Measurements from ENCODE around the gene MTAP. TPM values are rescaled to one million over a fixed set of nuclear protein-coding genes. Genes with fewer than 3 reads are reported as not detected.

The MTAP gene
- total RNA-seq, 1 experiment from 2014 or later, result 61.9 TPM

DNA sequence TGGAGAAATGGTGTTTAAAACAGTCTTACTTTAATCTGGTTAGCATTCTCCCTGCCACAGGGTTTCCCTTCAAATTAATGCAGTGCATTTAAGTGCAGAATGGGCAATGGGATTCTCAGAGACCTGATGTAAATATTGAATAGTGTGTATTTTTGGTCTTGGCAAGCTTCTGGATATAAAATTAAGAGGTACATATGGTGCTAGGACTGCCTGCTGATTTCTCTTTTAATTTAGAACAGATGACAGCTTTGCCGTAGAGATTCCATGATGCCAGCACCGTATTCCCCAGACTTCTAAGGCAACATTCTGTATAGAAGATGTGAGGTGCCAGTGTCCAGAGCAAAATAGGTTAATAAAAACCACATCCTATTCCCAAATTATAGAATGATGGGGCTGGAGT lies 1.9 kb downstream of the MTAP start:
- DNase-seq (ENCODE audit: low spot score), result no peak

DNA sequence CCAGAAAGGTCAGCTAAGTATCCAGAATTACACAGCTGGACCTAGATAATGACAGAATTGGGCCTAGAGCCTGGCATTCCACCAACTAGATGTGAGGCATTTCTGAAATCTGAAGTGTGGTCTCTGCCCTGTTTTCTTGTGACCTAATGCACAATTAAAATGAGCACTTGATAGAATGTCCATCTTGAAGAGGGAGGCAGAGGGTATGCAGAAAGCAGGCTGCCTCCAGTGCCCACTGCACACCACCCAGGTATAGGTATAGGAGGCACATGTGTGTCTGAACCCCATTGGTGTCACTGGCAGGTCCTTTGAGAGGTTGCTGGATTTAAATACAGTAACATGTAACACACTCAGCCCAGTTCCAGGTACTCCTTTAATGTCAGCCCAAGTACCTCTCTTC lies 2.4 kb downstream of the MTAP start:
- no peak for DNase-seq (ENCODE audit: low spot score)

DNA sequence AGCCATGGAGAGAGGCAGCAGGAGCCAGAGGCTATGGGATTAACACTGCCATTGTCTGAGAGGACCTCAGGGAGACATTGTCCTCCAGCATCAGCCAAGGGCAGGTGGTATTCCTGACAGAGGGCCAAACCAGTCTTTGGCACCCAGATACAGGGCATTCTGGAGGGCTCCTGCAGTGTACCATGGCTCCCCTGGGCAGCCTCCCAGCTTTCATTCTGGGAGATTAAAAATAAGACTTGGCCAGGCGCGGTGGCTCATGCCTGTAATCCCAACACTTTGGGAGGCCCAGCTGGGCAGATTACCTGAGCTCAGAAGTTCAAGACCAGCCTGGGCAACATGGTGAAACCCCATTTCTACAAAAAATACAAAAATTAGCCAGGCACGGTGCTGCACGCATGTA lies 4.2 kb downstream of the MTAP start:
- no peak for DNase-seq (ENCODE audit: low spot score)

DNA sequence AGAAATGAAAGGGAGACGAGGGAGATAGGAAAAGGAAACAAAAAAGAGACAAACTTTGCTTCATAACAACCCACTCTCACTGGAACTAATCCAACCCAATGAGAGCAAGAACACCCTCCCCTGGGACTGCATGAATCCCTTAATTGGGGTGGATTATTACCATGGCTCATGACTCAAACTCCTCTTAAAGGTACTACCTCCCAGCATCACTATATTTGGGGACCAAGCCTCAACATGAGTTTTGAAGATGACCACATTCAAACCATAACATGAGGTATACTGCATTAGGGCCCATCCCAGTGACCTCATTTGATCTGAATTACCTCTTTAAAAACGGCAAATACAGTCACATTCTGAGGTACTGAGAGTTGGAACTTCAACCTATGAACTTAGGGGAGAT lies 8.0 kb downstream of the MTAP start:
- DNase-seq (ENCODE audit: low spot score), result no peak

DNA sequence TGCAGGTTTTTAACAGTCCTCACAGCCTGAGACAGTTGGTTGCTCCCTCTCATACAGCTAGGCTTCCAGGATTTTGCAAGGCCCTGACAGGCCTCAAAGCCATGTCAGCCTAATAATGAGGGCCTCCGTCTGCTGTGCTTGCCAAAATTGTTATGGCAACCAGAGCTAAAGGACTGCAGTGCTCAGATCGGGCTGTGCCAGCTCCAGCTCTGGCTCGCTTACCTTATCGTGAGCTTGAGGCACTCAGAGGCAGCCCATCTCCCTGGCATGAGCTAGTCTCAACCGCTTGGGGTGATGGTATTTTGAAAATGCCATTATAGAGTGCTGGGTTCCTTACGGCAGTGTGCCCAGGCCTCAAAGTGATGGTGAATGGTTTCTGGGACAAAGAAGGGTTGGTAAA lies 8.4 kb downstream of the MTAP start:
- DNase-seq (ENCODE audit: low spot score), result no peak

DNA sequence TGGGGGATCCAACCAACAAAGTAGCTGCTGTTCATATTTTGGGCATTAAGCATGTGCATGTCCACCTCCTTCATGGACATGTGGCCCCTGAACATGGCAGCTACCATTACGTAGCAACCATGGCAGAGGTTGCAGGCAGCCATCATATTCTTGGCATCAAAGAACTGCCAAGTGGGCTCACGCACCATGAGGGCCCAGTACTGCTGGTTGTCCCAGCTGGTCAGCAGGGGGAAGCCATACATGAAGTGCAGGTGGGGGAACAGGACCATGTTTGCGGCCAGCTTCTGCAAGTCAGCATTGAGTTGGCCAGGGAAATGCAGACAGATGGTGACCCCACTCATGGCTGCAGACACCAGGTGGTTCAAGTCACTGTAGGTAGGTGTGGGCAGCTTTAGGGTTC lies 9.5 kb downstream of the MTAP start:
- DNase-seq (ENCODE audit: low spot score), result no peak

DNA sequence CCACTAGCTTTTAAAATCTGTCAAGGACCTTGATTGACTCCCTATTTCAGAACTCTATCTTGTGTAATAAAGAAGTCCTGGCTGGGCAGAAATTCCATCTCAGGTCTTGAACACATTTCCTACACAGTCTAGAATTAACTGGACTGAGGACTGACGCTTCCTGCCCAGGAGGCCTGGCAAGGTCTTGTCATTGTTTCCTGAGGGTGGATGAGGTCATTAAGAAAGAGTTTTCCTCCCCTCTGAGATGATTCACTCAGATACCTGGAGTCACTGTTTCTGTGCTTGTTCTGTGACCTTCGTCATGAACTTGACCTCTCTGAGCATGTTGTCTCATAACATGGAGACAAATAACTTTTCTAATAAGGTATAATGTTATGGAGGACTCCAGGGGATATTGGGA lies 10.0 kb downstream of the MTAP start:
- no peak for DNase-seq (ENCODE audit: low spot score)

DNA sequence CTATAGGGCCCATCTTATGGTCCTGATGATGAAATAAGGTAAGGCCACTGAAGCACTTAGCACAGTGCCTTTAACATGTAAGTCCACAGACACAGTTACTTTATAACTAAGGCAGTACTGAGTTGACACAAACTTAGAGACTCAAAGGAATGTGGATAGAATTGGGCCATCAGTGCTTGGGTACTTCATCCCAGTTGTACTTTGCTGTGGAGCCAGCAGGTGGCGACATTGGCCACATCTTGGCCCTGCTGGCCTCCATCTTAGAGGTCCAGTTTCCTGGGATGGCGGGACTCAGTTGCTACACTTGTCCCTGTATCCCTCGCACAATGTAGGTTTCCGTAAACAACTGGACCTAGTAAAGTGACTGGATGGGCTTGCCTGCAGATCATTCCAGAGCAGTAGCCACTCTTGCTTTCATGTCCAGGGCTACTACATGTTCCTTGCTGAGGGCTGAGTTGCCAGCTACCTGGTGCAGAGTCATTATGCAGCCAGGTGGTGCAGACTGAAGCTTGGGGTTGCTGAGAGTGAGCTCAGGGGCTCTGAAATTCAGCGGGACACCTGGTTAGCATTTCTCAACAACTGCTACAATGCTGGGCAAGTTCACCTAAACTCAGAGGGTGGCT lies 10.6 kb downstream of the MTAP start:
- peak; percentile 87 for DNase-seq (ENCODE audit: low spot score)

DNA sequence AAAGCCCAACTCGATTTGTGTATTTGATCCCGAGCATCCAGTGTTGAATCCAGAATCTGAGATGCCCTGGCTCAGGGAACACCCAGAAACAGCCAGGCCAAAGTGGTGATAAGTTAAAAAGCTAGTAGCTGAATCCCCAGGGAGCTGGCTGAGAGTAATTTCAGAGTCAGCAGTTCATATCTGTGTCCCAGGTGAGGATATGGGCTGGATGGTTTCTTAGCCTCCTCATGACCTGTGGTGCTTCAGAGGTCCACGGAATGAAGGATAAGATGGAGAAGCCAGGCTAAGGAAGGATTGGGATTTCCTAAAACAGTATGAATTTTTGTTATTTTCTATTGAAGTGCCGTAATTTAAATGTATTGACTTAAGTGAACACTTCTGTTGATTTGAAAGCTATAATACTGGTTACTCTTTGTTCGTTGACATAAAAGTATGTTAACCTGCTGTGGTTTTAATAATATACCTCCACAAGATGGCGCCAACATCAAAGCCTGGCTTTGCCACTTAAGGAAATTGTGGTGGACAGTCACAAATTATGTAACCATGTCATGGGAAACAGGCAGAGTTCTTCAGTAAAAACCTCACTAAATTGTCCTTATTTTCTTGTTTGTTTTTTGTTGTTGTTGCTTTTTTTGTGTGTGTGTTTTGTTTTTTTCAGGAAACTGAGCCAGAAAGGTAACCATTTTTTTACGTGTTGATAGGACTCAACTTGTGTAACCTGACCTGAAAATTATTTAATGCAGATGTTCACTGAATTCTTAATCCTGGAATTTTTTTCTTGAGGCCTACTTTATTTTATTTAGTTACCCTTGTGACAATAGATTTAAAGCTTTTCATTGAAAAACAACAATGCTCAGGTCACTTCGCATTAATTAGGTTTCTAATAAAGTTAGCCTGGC lies 11.4 kb downstream of the MTAP start:
- DNase-seq (ENCODE audit: low spot score), result peak; percentile 87

DNA sequence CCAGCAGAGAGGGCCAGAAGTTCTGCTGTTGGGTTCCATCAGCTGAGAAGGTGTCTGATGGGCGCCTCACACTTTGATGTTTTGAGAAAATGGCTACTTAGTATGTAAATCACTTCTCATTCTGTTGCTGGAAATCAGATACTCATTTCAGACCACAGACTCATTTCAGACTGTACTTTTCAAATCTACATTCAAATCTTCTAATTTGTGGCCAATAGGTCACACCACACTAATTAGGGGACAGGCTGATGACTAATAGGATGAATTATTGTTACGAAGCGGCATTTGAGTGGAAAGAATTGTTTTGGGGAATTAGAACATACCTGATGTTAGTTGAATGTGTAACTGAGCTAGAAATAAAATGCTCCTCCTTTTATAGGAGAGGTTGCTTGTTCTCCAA lies 13.2 kb downstream of the MTAP start:
- DNase-seq (ENCODE audit: low spot score), result no peak

DNA sequence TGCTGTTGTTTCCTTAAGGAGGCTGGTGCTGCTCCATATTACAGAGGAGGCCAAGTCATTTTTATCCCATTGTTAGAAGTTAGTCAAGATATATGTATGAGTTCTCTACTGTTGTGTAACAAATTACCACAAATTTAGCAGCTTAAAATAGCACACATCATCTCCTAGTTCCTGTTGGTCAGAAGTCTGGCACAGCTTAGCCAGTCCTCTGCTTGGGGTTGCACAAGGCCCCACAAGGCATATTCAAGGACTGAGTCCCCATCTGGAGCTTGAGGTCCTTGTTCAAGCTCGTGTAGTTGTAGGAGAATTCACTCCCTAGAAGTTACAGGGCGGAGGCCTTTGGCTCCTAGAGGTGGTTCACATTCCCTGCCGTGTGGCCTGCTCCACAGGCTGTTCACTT lies 14.7 kb downstream of the MTAP start:
- DNase-seq (ENCODE audit: low spot score), result no peak

DNA sequence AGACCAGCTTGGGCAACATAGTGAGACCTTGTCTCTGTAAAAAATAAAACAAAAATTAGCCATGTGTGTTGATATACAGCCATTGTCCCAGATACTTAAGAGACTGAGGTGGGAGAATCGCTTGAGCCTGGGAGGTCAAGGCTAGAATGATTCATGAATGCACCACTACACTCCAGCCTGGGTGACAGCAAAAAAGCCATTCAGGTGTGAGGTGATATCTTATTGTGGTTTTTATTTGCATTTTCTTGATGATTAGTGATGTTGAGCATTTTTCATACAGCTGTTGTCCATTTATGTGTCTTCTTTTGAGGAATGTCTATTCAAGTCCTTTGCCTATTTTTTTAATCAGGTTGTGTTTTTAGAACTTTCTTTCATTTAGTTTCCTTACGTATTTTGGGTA lies 23.2 kb downstream of the MTAP start:
- DNase-seq (ENCODE audit: low spot score), result no peak

DNA sequence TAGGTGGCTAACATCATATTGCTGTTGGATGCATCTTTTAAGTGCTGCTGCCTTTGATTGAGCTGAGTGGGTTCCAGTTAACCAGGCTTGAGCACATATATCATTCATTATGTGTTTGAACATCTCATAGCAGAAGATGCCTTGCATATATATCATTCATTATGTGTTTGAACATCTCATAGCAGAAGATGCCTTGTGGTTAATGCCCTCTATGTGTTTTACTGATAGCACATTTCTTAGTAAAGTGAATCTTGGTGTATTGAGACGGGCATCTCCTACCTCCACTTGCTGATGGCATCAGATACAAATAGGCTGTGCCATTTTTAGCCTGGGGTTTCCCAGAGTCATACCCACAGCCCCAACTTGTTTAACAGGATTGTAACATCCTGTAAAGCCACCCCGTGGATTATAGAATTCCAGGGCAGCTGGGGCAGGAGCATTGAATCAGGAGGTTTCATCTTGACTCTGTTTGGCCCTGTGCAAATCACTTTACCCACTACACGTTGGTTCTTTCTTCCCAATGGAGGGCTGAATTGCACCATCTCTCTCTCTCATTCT lies 26.5 kb downstream of the MTAP start:
- peak; percentile 18 for DNase-seq (ENCODE audit: low spot score)

DNA sequence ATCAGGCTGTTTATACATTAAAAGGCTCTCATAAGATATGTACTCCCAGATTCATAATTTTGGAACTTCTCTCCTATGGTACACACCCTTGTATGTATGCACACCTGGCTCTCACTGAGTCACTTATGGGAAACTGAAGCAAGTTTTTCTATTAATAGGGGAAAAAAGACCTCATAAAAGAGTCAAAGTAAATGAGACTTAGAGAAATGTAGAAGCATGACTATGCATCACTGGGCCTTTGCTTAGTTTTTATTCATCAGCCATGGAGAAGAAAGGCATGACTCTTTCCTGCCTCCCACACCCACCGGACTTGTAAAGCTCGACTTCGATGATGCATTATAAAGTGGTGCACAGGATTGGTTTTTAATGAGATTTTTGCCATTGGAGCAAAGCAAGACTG lies 28.2 kb downstream of the MTAP start:
- no peak for DNase-seq (ENCODE audit: low spot score)

DNA sequence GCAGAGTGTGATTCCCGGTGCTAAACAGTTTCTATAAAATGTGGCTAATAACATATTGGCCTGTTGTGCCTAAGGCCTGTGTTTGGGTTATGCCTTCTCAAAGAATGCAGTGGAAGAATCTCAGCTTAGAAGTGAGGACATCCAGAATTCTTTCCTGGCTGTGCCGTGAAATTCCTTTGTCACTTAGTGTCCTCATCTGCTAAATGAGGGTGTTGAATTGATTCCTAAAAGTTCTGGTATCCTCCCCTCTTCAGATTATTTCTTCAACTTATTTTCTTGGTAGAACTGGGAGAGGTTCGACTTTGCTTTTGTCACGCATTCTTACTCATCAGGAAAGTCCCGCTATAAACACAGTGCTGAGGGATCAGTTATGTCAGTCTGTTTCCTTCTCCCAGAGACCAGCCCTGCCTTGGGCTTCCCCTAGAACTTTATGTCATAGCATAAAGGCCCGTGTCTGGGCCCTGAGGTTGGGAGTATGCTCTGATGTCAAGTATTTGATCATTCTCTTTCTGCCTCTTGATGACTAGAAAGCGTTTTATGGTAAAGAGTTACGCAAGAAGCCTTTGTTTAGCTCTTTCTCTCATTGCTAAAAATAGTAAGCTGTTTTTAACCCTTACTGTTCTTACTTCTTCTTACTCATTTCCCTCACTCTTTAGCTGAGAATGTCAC lies 29.5 kb downstream of the MTAP start:
- no peak for DNase-seq (ENCODE audit: low spot score)

DNA sequence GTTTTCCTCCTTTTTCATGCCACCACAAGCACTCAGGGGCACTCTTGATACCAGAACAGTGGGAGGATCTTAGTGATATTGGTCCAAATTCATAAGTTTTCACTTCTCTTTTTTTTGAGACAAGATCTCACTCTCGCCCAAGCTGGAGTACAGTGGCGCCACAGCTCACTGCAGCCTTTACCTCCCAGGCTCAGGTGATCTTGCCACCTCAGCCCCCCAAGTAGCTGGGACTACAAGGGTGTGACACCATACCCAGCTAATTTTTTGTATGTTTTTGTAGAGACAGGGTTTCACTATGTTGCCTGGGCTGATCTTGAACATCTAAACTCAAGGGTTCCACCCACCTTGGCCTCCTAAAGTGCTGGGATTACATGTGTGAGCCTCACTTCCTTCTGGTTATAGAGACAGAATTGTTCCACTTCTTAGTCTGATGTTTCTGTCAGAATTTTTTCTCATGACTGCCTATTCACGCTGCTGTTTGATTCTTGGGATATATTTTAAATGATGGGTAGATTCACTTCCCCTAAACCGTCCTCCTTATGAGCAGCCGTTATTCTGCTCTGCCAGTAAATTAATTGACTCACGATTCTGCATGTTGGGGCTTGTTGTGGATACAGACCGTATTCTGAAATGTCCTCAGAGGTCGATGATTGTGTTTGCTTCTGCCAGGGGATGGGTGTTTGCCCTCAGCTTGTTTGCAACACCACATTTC lies 30.8 kb downstream of the MTAP start:
- no peak for DNase-seq (ENCODE audit: low spot score)

DNA sequence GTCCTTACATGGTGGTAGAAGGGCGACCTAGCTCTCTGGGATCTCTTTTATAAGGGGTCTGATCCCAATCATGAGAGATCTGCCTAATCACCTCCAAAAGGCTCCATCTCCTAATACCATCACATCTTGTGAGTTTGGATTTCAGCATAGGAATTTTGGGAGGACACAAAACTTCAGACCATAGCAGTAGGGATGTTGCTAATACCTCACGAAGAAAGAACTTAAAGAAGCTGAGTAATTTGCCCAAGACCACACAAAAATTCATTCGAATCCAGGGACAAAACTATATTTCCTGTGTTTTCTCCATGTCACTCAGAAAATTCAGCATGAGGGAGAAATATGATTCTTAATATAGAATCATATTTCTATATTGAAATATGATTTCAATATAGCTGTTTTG lies 32.7 kb downstream of the MTAP start:
- DNase-seq (ENCODE audit: low spot score), result no peak

DNA sequence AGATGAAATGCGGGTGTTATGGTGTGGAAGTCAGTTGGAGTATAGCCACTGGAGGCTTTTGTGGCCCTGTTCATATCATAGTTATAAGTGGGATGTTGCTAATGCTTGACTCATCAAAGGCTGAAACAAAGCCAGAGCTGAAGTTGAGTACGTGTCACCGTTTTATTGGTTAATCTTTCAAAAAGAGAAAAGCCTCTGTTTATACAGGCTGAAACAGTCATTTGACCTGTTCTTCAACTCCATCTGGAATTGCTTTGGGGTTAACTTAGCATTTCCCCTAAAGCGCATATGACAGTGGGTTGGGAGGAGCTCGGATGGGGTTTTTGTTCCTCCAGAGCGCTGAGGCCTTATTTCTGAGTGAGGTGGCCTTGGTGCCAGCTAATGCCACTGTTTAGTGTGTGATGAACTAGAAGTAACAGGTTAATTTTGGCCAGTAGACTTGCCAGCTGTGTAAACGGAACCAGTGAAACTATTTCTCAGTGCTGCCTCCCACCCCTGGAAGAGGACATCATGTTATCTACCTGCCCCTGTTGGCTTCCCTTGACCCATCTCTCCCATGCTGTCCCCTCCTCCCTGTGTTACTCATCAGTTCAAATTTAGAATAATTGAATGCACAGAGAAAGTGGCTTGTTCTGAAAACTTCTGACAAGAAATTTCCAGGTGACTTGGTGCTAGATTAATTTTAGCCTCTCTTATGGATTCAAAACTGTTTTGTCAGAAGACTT lies 34.2 kb downstream of the MTAP start:
- peak; percentile 80 for DNase-seq (ENCODE audit: low spot score)

DNA sequence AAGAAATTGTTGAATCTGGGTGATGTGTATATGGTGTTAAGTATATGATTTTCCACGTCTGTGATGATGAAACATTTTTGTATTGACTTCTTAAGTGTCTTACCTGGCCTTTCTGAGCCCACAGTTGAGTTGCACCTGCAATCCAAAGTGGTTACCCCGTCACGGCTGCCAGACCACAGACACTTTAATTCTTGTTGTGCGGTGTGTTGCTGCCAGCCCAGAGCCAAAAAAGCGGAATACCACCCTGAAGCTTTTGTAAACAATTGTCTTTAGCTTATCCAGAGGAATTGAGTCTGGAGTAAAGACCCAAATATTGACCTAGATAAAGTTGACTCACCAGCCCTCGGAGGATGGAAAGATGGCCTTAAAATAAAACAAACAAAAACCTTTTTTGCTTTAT lies 35.1 kb downstream of the MTAP start:
- no peak for DNase-seq (ENCODE audit: low spot score)

DNA sequence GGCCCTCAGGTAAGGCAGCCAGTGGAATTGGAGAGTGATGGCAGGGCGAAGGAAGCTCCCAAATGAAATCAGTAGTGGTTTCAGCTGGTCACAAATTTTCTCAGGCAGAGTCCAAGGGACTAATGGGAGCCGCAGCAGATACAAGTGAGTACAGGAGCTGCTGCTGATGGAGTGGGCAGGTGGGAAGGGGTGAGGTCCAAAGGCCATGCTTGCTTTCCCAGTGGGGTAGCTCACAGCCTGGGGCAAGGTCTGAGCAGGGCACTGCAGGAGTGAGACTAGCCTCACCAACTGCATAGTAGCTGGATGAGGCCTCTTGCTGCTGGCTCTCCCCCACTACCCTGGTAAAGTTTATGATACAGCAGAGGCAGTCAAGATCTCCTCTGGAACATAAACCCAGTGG lies 38.2 kb downstream of the MTAP start:
- no peak for DNase-seq (ENCODE audit: low spot score)

DNA sequence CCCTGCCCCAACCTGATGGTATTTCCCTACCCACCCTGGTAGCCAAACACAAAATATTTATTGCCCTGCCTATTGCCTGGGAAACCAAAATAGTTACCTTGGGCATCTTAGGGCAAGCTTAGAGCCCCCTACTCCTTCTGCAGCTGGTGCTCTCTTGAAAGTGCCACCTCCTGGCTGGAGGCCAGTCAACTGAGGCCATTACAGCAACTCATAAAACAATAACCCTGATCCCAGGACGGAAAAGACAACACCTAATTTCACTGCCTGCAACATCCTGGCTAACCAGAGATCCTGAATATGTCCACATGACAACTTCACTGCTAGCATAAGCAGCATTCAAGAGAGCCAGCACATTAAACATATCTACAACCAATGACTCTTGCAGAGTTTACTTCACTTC lies 38.7 kb downstream of the MTAP start:
- DNase-seq (ENCODE audit: low spot score), result no peak

Data from HT-29 (cell line).